Gastroesophageal sphincter (tissue), 4 donors: ENCODE data around the gene ATF3. TPM values are rescaled to one million over a fixed set of nuclear protein-coding genes. Genes with fewer than 3 reads are reported as not detected.

Experiments
- ATAC-seq: fragments of 150-250 bp; one replicate; pipeline ENCODE4 v1.9.1; 2016; ENCODE audit warnings: mild to moderate bottlenecking, moderate library complexity
- H3K27ac ChIP-seq, 4 donors: fragments of 200-600 bp; sonication (generic) in 3 of 4; 1 replicate in 3 of 4; 2 replicates in 1 of 4; pipeline ENCODE4 v1.5.1; 2016 to 2019
- H3K27me3 ChIP-seq: fragments of 200-600 bp; sonication (generic); one replicate; pipeline ENCODE4 v1.5.1; 2019
- H3K36me3 ChIP-seq, 2 donors: fragments of 200-600 bp; sonication (generic); one replicate each; pipeline ENCODE4 v1.5.1; 2019; ENCODE audit warnings: control low read depth in 1 of 2
- H3K4me1 ChIP-seq, 3 donors: fragments of 200-600 bp; sonication (generic); 1 replicate in 2 of 3; 2 replicates in 1 of 3; pipeline ENCODE4 v1.5.1; 2016 to 2019; ENCODE audit warnings: control low read depth in 2 of 3
- H3K4me3 ChIP-seq, 2 donors: fragments of 200-600 bp; sonication (generic); one replicate each; pipeline ENCODE4 v1.5.1; 2019; ENCODE audit warnings: mild to moderate bottlenecking in 1 of 2, moderate library complexity in 1 of 2
- H3K9me3 ChIP-seq, 3 donors: fragments of 200-600 bp; sonication (generic); one replicate each; pipeline ENCODE4 v1.5.1; 2017 to 2019; ENCODE audit warnings: control low read depth in 2 of 3
- CTCF ChIP-seq, 4 experiments: fragments of 200-600 bp in 2 of 4; fragments of 450-650 bp in 2 of 4; sonication (generic) in 1 of 4; IDR thresholded peaks; one replicate each; pipeline ENCODE4 v1.5.1; 2017 to 2019; ENCODE audit warnings: antibody characterized with exemption in 4 of 4, mild to moderate bottlenecking in 2 of 4, moderate library complexity in 2 of 4
- EP300 ChIP-seq: sonication (generic); formaldehyde crosslinking; IDR thresholded peaks from one replicate; pipeline ENCODE4 v1.6.1; 2017; ENCODE audit warnings: antibody characterized with exemption, mild to moderate bottlenecking
- POLR2A ChIP-seq, 2 donors: fragments of 450-650 bp; IDR thresholded peaks; one replicate each; pipeline ENCODE4 v1.6.1; 2017; ENCODE audit warnings: antibody characterized with exemption in 2 of 2, mild to moderate bottlenecking in 2 of 2, moderate library complexity in 1 of 2
- POLR2AphosphoS5 ChIP-seq: sonication (generic); formaldehyde crosslinking; IDR thresholded peaks from one replicate; pipeline ENCODE4 v1.6.1; 2017; ENCODE audit warnings: antibody characterized with exemption
- WGBS, 2 donors: methylation state at CpG; one replicate each; pipeline ENCODE4 v1.1.5; 2018; ENCODE audit warnings: low coverage in 1 of 2; 5-methylcytosine and 5-hydroxymethylcytosine counted together
- total RNA-seq, 4 donors: library from RNA; depleted of rRNA; stranded (reverse); fragments of >200 nt; gene quantifications; one replicate each; pipeline ENCODE4 v1.1.0, GENCODE V29; 2016

ATF3 gene
- total RNA-seq, 4 donors from 2014 or later, result 4.0 to 17.2 (median 9.4) TPM

- Histone ChIP-seq H3K4me1 (no peaks in the 10 kb centered on the region), H3K4me3 (no peak overlapping the region), H3K36me3 (no peaks in the 10 kb centered on the region), H3K27ac (no peak overlapping the region), H3K9me3 (no peaks in the 10 kb centered on the region), H3K27me3 (peaks cover 25% of the 10 kb centered on the region)
- ATAC-seq, result no peak
- WGBS, 2 donors, result 75 to 76% methylated on average over 4 to 6 of the region's 7 CpGs
- TF ChIP-seq POLR2A (IDR thresholded peaks at IDR 0.05), result no peak
- TF ChIP-seq CTCF (IDR thresholded peaks at IDR 0.05), result no peak
- no peak for TF ChIP-seq POLR2AphosphoS5
- TF ChIP-seq EP300, result no peak
Observed at GRCh38 chr1:212582808-212583615, 25.5 kb upstream of the ATF3 start.

GRCh38 chr1:212583643-212584042 is 24.9 kb upstream of the ATF3 start:
- peaks cover 28% of the 10 kb centered on the region for H3K27me3 ChIP-seq
- no peak for TF ChIP-seq POLR2AphosphoS5
- TF ChIP-seq POLR2A (IDR thresholded peaks at IDR 0.05), result no peak
- TF ChIP-seq EP300, result no peak
- no peak for TF ChIP-seq CTCF (IDR thresholded peaks at IDR 0.05)
- H3K36me3 ChIP-seq, result no peaks in the 10 kb centered on the region
- no peak overlapping the region for H3K4me3 ChIP-seq
- H3K4me1 ChIP-seq, result no peaks in the 10 kb centered on the region
- WGBS, 2 donors, result 72 to 83% methylated on average over 7 of the region's 7 CpGs
- no peak for ATAC-seq
- no peak overlapping the region for H3K27ac ChIP-seq
- H3K9me3 ChIP-seq, result no peaks in the 10 kb centered on the region

DNA sequence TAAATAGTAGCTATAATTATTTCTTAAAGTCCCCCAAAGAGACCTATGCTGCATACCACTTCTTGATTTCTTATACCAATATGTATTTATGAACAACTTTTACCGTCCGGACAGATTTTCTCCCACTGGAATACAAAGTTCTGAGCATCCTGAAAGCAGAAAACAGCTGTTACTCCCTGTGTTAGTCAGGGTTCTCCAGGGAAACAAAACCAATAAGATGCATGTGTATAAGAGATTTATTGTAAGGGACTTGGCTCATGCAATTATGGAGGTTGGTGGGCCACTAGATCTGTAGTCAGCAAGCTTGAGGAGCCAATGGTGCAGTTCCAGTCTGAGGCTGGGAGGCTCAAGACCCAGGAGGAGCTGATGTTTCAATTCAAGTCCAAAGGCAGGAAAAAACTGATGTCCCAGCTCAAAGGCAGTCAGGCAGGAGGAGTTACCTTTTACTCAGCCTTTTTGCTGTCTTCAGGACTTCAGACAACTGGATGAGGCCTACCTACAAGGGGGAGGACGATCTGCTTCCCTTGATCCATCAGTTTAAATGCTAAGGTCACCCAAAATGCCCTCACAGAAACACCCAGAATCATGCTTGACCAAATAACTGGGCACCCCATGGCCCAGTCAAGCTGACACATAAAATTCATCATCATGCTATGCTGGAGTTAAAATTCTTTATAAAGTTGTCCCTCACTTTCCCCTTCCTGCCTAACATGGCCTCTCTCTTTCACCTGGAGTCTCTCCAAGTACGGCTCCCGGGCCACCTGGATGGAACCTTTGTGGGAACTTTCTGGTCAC is 24.3 kb upstream of the ATF3 start:
- no peak for ATAC-seq
- Histone ChIP-seq H3K4me3 (no peak overlapping the region), H3K36me3 (no peaks in the 10 kb centered on the region), H3K4me1 (no peaks in the 10 kb centered on the region), H3K9me3 (no peaks in the 10 kb centered on the region), H3K27ac (no peak overlapping the region), H3K27me3 (peaks cover 28% of the 10 kb centered on the region)
- TF ChIP-seq POLR2A (IDR thresholded peaks at IDR 0.05), result no peak
- TF ChIP-seq POLR2AphosphoS5, result no peak
- no peak for TF ChIP-seq CTCF (IDR thresholded peaks at IDR 0.05)
- TF ChIP-seq EP300, result no peak
- WGBS, 2 donors, result 81 to 87% methylated on average over 4 of the region's 5 CpGs

- peaks cover 28% of the 10 kb centered on the region for H3K27me3 ChIP-seq
- H3K9me3 ChIP-seq, result no peaks in the 10 kb centered on the region
- H3K36me3 ChIP-seq, result no peaks in the 10 kb centered on the region
- WGBS, 2 donors, result 71 to 93% methylated on average over 1 to 3 of the region's 6 CpGs
- TF ChIP-seq POLR2AphosphoS5 (no peak), POLR2A (IDR thresholded peaks at IDR 0.05) (no peak), EP300 (no peak), CTCF (IDR thresholded peaks at IDR 0.05) (no peak)
- H3K27ac ChIP-seq, result no peak overlapping the region
- no peak overlapping the region for H3K4me3 ChIP-seq
- H3K4me1 ChIP-seq, result no peaks in the 10 kb centered on the region
- no peak for ATAC-seq
Observed at GRCh38 chr1:212585210-212585609, 23.4 kb upstream of the ATF3 start.
